Measurements from ENCODE around the gene AGAP1.

DNA sequence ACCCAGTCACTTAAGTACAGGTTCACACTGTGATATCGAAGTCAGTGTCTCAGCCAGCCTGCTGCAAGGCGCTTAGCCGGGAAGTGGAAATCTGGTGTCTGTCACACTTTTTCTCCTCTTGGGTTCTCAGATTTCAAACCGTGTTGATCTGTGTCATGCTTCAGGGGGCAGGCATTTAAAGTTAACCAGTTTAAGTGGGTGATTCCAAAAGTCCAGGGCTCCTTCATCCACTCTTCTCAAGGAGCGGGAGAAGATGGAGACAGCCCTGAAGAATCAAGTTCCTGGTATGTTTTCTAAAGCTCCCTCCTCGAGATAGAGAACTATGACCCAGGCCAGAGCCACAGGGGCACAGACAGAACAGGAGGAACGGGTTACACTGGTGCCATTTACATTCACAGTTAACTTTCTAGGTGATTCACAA lies 342.7 kb downstream of the AGAP1 start:
- TF ChIP-seq POLR2A (IDR thresholded peaks at IDR 0.05; ENCODE audit: low read depth, low read length), result no peak
- no peak for TF ChIP-seq TAF1 (IDR thresholded peaks at IDR 0.05; ENCODE audit: borderline replicate concordance, low read depth, low read length)
- no peak for TF ChIP-seq POLR2AphosphoS5 (IDR thresholded peaks at IDR 0.05; ENCODE audit: low read depth, low read length)

All from GM12892 (cell line).